Measurements from ENCODE around the gene AAK1. TPM values are rescaled to one million over a fixed set of nuclear protein-coding genes. Genes with fewer than 3 reads are reported as not detected.
A peak's percentile ranks its signal among the peaks of the same experiment; 100 is the strongest.

The AAK1 gene
- total and polyA plus RNA-seq, 2 experiments from 2014 or later, result 39.0 to 52.4 TPM

DNA sequence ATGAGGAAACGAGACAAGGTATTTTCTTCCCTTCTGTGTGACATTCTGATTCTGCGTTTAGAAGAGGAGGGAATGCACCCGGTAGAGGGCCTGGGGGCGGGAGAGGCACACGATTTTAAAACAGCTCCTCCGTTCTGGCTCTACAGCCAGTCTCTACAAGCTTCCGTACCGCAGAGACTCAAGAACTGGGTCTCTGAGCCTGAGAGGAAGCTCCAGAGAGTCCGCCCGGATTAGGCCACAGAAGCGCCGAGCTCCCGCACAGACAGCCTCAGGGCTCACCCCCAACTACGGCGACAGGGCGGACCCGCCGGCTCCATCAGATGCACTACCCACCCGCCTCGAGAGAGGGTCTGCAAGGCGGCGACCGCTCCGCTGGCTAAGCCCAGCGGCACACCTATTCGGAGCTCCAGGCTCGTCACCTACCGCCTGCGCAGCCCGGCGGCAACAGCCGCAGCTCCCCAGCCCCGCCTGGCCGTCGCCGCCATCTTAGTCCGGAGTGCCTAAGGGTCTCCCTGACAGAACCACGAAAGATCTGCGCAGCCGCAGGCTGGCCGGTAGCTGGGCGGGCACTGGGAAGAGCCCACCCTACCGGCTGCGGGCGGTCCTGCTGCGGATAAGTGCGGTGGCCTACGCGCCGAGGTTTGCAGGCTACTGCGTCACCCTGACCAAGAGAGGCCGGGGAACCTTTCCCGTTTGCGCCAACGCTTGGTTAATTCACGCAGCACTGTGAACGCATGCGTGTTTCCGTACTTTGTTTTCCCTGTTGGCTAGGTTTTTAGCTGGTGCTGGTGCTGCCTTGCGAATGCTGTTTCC lies 206.4 kb downstream of the AAK1 start, which contains the start of gene NFU1:
Gene NFU1 (minus strand): TSS at position 498 of the 813 bp plus-strand sequence. CDS start 13 bp downstream, at position 485.
- Histone ChIP-seq H3K27ac (ENCODE audit: low read depth) (peak within 1 kb of the TSS; percentile 96), H4K20me1 (replicated peaks; ENCODE audit: insufficient read depth) (no peaks in the 10 kb centered on the region), H3K4me3 (peak within 1 kb of the TSS; percentile 62), H3K4me1 (ENCODE audit: insufficient read depth) (peaks cover 26% of the 10 kb centered on the region), H3K27me3 (ENCODE audit: insufficient read depth) (no peaks in the 10 kb centered on the region), H3K4me2 (peak within 1 kb of the TSS; percentile 80), H3K79me2 (replicated peaks; ENCODE audit: insufficient read depth) (no peaks in the 10 kb centered on the region; the same call in 1 of the 2 replicates), H3F3A (replicated peaks; ENCODE audit: low read depth) (peaks cover 5% of the 10 kb centered on the region), H3K9me2 (ENCODE audit: insufficient read depth) (peaks cover 7% of the 10 kb centered on the region; the same call in 1 of the 2 replicates), H2AFZ (peak within 1 kb of the TSS; percentile 97), H3K36me3 (ENCODE audit: insufficient read depth) (no peaks in the 10 kb centered on the region)
- 0 out of 3 replicates have a peak, but pooled peaks cover 5% of the 10 kb centered on the region for H3K9me3 Mint-ChIP-seq
- TF ChIP-seq EZH2phosphoT487 (IDR thresholded peaks at IDR 0.05; ENCODE audit: unreplicated experiment) (no peak), EZH2 (IDR thresholded peaks at IDR 0.05; ENCODE audit: low read depth, unreplicated experiment) (no peak), ZNF114 (CRISPR knock-in tag; IDR thresholded peaks at IDR 0.05) (no peak), ETS1 (IDR thresholded peaks at IDR 0.05) (no peak), CREB1 (CRISPR knock-in tag; IDR thresholded peaks at IDR 0.05; ENCODE audit: low read depth) (peak; percentile 71), POLR2AphosphoS5 (IDR thresholded peaks at IDR 0.05; ENCODE audit: low read depth) (peak; percentile 89), NANOG (IDR thresholded peaks at IDR 0.05; ENCODE audit: borderline replicate concordance) (no peak), STAT1 (IDR thresholded peaks at IDR 0.05; ENCODE audit: unreplicated experiment) (no peak), JUNB (IDR thresholded peaks at IDR 0.05; ENCODE audit: unreplicated experiment) (no peak), ZNF331 (CRISPR knock-in tag; IDR thresholded peaks at IDR 0.05; ENCODE audit: low read depth) (no peak), CTCF (conservative IDR thresholded peaks at IDR 0.05; ENCODE audit: low read depth in 2 of 2) (peak; percentile 39 to 57)
- TF ChIP-seq, protein P1, sequence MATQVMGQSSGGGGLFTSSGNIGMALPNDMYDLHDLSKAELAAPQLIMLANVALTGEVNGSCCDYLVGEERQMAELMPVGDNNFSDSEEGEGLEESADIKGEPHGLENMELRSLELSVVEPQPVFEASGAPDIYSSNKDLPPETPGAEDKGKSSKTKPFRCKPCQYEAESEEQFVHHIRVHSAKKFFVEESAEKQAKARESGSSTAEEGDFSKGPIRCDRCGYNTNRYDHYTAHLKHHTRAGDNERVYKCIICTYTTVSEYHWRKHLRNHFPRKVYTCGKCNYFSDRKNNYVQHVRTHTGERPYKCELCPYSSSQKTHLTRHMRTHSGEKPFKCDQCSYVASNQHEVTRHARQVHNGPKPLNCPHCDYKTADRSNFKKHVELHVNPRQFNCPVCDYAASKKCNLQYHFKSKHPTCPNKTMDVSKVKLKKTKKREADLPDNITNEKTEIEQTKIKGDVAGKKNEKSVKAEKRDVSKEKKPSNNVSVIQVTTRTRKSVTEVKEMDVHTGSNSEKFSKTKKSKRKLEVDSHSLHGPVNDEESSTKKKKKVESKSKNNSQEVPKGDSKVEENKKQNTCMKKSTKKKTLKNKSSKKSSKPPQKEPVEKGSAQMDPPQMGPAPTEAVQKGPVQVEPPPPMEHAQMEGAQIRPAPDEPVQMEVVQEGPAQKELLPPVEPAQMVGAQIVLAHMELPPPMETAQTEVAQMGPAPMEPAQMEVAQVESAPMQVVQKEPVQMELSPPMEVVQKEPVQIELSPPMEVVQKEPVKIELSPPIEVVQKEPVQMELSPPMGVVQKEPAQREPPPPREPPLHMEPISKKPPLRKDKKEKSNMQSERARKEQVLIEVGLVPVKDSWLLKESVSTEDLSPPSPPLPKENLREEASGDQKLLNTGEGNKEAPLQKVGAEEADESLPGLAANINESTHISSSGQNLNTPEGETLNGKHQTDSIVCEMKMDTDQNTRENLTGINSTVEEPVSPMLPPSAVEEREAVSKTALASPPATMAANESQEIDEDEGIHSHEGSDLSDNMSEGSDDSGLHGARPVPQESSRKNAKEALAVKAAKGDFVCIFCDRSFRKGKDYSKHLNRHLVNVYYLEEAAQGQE (IDR thresholded peaks at IDR 0.05; ENCODE audit: unreplicated experiment), result no peak
- TF ChIP-seq, protein P2, sequence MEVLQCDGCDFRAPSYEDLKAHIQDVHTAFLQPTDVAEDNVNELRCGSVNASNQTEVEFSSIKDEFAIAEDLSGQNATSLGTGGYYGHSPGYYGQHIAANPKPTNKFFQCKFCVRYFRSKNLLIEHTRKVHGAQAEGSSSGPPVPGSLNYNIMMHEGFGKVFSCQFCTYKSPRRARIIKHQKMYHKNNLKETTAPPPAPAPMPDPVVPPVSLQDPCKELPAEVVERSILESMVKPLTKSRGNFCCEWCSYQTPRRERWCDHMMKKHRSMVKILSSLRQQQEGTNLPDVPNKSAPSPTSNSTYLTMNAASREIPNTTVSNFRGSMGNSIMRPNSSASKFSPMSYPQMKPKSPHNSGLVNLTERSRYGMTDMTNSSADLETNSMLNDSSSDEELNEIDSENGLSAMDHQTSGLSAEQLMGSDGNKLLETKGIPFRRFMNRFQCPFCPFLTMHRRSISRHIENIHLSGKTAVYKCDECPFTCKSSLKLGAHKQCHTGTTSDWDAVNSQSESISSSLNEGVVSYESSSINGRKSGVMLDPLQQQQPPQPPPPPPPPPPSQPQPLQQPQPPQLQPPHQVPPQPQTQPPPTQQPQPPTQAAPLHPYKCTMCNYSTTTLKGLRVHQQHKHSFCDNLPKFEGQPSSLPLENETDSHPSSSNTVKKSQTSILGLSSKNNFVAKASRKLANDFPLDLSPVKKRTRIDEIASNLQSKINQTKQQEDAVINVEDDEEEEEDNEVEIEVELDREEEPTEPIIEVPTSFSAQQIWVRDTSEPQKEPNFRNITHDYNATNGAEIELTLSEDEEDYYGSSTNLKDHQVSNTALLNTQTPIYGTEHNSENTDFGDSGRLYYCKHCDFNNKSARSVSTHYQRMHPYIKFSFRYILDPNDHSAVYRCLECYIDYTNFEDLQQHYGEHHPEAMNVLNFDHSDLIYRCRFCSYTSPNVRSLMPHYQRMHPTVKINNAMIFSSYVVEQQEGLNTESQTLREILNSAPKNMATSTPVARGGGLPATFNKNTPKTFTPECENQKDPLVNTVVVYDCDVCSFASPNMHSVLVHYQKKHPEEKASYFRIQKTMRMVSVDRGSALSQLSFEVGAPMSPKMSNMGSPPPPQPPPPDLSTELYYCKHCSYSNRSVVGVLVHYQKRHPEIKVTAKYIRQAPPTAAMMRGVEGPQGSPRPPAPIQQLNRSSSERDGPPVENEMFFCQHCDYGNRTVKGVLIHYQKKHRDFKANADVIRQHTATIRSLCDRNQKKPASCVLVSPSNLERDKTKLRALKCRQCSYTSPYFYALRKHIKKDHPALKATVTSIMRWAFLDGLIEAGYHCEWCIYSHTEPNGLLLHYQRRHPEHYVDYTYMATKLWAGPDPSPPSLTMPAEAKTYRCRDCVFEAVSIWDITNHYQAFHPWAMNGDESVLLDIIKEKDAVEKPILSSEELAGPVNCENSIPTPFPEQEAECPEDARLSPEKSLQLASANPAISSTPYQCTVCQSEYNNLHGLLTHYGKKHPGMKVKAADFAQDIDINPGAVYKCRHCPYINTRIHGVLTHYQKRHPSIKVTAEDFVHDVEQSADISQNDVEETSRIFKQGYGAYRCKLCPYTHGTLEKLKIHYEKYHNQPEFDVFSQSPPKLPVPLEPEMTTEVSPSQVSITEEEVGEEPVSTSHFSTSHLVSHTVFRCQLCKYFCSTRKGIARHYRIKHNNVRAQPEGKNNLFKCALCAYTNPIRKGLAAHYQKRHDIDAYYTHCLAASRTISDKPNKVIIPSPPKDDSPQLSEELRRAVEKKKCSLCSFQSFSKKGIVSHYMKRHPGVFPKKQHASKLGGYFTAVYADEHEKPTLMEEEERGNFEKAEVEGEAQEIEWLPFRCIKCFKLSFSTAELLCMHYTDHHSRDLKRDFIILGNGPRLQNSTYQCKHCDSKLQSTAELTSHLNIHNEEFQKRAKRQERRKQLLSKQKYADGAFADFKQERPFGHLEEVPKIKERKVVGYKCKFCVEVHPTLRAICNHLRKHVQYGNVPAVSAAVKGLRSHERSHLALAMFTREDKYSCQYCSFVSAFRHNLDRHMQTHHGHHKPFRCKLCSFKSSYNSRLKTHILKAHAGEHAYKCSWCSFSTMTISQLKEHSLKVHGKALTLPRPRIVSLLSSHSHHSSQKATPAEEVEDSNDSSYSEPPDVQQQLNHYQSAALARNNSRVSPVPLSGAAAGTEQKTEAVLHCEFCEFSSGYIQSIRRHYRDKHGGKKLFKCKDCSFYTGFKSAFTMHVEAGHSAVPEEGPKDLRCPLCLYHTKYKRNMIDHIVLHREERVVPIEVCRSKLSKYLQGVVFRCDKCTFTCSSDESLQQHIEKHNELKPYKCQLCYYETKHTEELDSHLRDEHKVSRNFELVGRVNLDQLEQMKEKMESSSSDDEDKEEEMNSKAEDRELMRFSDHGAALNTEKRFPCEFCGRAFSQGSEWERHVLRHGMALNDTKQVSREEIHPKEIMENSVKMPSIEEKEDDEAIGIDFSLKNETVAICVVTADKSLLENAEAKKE (CRISPR knock-in tag; IDR thresholded peaks at IDR 0.05), result no peak
- ATAC-seq (peak; percentile 96), DNase-seq (ENCODE audit: low spot score) (peak; percentile 97)
- H3K27me3 Mint-ChIP-seq (ENCODE audit: insufficient read depth, low read depth, poor library complexity), result peaks cover 11% of the 10 kb centered on the region
- peak within 1 kb of the TSS; percentile 95 for H3K4me3 Mint-ChIP-seq
- peak within 1 kb of the TSS; percentile 98 for H3K27ac Mint-ChIP-seq
- H3K4me1 Mint-ChIP-seq, result peaks cover 29% of the 10 kb centered on the region
- H3K36me3 Mint-ChIP-seq (ENCODE audit: low read depth), result no peaks in the 10 kb centered on the region; the same call in 2 of the 3 replicates

Data from GM23338 (cell line).